Breast epithelium (tissue), 3 donors: ENCODE measurements around the gene ADARB2.

ENCODE experiments used
- CTCF ChIP-seq, 3 donors: fragments of 450-650 bp; IDR thresholded peaks; one replicate each; pipeline ENCODE4 v1.5.1; 2016 to 2017; ENCODE audit warnings: antibody characterized with exemption in 3 of 3, mild to moderate bottlenecking in 3 of 3, moderate library complexity in 3 of 3
- POLR2A ChIP-seq: fragments of 450-650 bp; IDR thresholded peaks from one replicate; pipeline ENCODE4 v1.6.1; 2016; ENCODE audit warnings: antibody characterized with exemption, mild to moderate bottlenecking, moderate library complexity
- POLR2AphosphoS5 ChIP-seq, 3 donors: sonication (generic); formaldehyde crosslinking; IDR thresholded peaks; one replicate each; pipeline ENCODE4 v1.6.1; 2017; ENCODE audit warnings: antibody characterized with exemption in 3 of 3

- TF ChIP-seq POLR2A (no peak), POLR2AphosphoS5 (IDR thresholded peaks at IDR 0.05) (no peak), CTCF (IDR thresholded peaks at IDR 0.05) (no peak)
Observed at GRCh38 chr10:1626835-1627234, 110.5 kb downstream of the ADARB2 start.
